ENCODE results near the gene AK8. TPM values are rescaled to one million over a fixed set of nuclear protein-coding genes. Genes with fewer than 3 reads are reported as not detected.

The AK8 gene
- total and polyA plus RNA-seq, 2 of the 4 experiments (the other 2 are of a cell fraction) = under 0.01 to 0.09 TPM

DNA sequence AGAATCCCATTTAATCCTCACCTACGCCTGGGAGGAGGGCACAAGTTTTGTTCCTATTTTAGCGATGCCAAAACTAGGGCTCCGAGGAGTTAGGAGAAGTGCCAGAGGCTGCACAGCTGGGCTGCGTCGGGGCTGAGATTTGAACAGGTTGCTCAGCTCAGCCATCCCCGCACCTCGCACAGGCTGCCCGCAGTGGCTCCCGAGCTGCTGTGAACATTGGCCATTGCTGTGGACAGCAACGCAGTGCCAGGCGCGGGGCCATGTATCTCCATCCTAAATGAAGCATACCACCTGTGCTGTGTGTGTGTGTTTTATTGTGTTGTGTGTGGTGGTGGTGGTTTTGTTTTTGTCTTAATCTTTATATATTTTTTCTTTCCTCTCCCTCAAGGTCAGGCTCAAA is 52.0 kb downstream of the AK8 start:
- CTCF ChIA-PET = no interaction called here

More for the DNA sequence above, 52.0 kb downstream of the AK8 start:
- in situ Hi-C loops (cut with MboI; ENCODE audit: low sequenced_read_pairs) = no loop called here
- Histone ChIP-seq H3K9ac (ENCODE audit: low read depth, low read length) (no peak overlapping the region), H4K20me1 (ENCODE audit: insufficient read depth, low read length) (no peaks in the 10 kb centered on the region; the same call in 1 of the 2 replicates), H3K4me1 (ENCODE audit: control insufficient read depth, insufficient read depth, low read length) (no peaks in the 10 kb centered on the region), H3K4ac (ENCODE audit: low read depth, low read length) (no peak overlapping the region), H2BK20ac (ENCODE audit: low read depth, low read length) (no peak overlapping the region), H3K9me3 (ENCODE audit: control insufficient read depth, insufficient read depth, low read length) (no peaks in the 10 kb centered on the region), H3K36me3 (ENCODE audit: control insufficient read depth, insufficient read depth, low read length) (no peaks in the 10 kb centered on the region), H3K27me3 (ENCODE audit: control insufficient read depth, insufficient read depth, low read length) (peaks cover 44% of the 10 kb centered on the region), H2AFZ (replicated peaks; ENCODE audit: low read length, poor library complexity) (no peak overlapping the region), H3K14ac (replicated peaks; ENCODE audit: low read depth, low read length) (no peak overlapping the region), H3K4me3 (ENCODE audit: insufficient read depth, low read depth, low read length) (no peak overlapping the region), H3K79me1 (ENCODE audit: low read depth in 1 of 2, low read length in 2 of 2) (no peaks in the 10 kb centered on the region), H3K56ac (ENCODE audit: extremely low read depth, insufficient read depth, low read length) (no peak overlapping the region), H4K8ac (ENCODE audit: low read depth in 2 of 2, low read length in 2 of 2) (no peak overlapping the region), H3K23ac (ENCODE audit: low read depth, low read length) (no peak overlapping the region), H2BK15ac (ENCODE audit: low read depth, low read length) (no peak overlapping the region), H2AK9ac (replicated peaks; ENCODE audit: low read depth, low read length, poor library complexity) (no peak overlapping the region), H4K5ac (ENCODE audit: low read depth, low read length) (no peak overlapping the region), H4K91ac (ENCODE audit: insufficient read depth, low read depth, low read length) (no peak overlapping the region), H2BK120ac (ENCODE audit: low read depth, low read length) (no peak overlapping the region), H3K27ac (ENCODE audit: insufficient read depth, low read length) (no peak overlapping the region), H2BK5ac (ENCODE audit: low read depth, low read length, poor library complexity, severe bottlenecking) (no peak overlapping the region), H2AK5ac (ENCODE audit: low read depth, low read length) (no peak overlapping the region), H3K18ac (ENCODE audit: low read depth, low read length) (no peak overlapping the region), H3K9me1 (ENCODE audit: insufficient read depth, low read length) (no peaks in the 10 kb centered on the region), H3K4me2 (ENCODE audit: low read depth, low read length) (no peak overlapping the region)
- no peak for TF ChIP-seq RCOR1 (IDR thresholded peaks at IDR 0.05; ENCODE audit: insufficient replicate concordance, low read length)
- no peak for TF ChIP-seq MAZ (IDR thresholded peaks at IDR 0.05; ENCODE audit: borderline replicate concordance, low read depth, low read length)
- no peak for TF ChIP-seq MXI1 (IDR thresholded peaks at IDR 0.05; ENCODE audit: borderline replicate concordance, low read depth, low read length)
- WGBS, 2 experiments (ENCODE audit: extremely low coverage in 2 of 2, insufficient read length in 1 of 2) = 55% methylated on average over 4 of the region's 12 CpGs; no CpG with 5 or more reads in 1 of the 2 experiments
- DNase-seq = no peak
- ATAC-seq (ENCODE audit: low read depth) = no peak
- intact Hi-C loops (cut with micrococcal nuclease) = no loop called here
- dilution Hi-C loops (cut with HindIII; ENCODE audit: low sequenced_read_pairs, unreplicated experiment) = no loop called here
- no TSS peak for BruUV-seq (replicated peaks)
- POLR2A ChIA-PET (ENCODE audit: unreplicated experiment) = no interaction called here

Measured in IMR-90 (cell line).